ENCODE measurements around the gene CNTN5.

The CNTN5 gene

DNA sequence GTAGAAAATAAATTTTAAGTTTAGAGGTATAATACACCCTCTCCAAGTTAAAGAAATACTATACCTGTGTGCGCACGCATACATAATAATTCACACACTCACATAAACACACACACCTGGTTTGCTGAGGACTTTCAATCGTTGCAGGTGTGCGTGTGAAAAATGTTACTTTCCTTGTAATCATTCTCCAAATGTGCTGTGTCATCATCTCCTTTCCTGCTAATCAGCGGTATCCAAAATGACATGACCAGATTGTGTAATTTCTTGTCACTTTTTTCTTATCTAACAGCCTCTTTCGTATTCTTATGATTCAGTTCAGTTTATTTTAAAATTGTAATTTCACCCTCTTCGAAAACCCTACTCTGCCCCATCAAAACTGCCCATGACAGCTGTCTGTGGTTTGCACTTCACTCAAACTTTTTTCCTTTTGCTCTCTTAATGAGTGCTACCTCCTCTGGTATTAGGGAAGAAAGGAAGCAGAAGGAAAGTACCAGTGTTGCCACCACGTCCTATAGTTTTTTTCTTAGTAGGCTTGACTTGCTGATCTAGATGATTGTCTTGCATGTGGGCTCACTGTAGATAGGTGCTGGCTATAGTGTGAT is 651.2 kb downstream of the CNTN5 start:
- no peak for DNase-seq (ENCODE audit: low spot score)
- in situ Hi-C loops (cut with MboI; ENCODE audit: low sequenced_read_pairs, unreplicated experiment), result no loop called here
- TF ChIP-seq, protein P1, sequence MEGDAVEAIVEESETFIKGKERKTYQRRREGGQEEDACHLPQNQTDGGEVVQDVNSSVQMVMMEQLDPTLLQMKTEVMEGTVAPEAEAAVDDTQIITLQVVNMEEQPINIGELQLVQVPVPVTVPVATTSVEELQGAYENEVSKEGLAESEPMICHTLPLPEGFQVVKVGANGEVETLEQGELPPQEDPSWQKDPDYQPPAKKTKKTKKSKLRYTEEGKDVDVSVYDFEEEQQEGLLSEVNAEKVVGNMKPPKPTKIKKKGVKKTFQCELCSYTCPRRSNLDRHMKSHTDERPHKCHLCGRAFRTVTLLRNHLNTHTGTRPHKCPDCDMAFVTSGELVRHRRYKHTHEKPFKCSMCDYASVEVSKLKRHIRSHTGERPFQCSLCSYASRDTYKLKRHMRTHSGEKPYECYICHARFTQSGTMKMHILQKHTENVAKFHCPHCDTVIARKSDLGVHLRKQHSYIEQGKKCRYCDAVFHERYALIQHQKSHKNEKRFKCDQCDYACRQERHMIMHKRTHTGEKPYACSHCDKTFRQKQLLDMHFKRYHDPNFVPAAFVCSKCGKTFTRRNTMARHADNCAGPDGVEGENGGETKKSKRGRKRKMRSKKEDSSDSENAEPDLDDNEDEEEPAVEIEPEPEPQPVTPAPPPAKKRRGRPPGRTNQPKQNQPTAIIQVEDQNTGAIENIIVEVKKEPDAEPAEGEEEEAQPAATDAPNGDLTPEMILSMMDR (IDR thresholded peaks at IDR 0.05; ENCODE audit: borderline replicate concordance, control extremely low read depth, extremely low read depth, insufficient read depth, missing control alignments), result no peak

DNA sequence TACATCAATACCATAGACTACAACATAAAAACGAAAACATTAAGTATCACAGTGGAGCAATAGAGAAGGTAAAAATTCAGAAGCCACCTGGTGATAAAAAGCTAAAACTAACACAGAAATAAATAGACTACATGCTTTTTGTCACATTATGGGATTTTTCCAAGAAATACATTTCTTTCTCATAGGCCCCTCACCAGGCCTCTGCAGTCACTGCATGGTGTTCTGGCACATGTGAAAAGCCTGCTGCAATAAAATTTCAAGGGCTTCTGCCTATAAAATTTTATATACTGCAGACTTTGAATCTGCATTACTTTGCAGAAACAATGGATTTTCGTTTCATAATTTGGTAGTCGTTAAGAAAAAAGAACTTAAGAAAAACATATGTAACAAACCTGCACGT is 655.5 kb downstream of the CNTN5 start:
- TF ChIP-seq, protein P1 (IDR thresholded peaks at IDR 0.05; ENCODE audit: borderline replicate concordance, control extremely low read depth, extremely low read depth, insufficient read depth, missing control alignments), result no peak
- in situ Hi-C loops (cut with MboI; ENCODE audit: low sequenced_read_pairs, unreplicated experiment), result no loop called here
- no peak for DNase-seq (ENCODE audit: low spot score)

DNA sequence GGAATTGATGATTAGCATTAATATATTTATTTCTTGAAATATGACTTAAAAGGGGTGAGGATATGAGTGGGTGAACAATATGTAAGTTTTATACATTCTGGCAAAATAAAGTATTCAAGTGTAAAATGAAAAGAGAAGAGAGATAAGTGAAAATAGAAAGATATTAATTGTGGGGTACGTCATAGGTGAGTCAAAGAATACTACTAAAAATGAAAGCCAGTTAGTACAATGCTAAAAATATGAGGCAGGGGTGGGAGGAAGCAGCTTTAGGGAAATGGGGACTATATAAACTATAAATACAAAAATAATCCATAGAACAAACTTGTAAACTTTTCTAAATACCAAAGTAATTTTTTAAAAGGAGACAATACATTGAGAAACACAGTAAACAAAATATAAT is 661.4 kb downstream of the CNTN5 start:
- DNase-seq (ENCODE audit: low spot score), result no peak
- in situ Hi-C loops (cut with MboI; ENCODE audit: low sequenced_read_pairs, unreplicated experiment), result no loop called here
- TF ChIP-seq, protein P1 (IDR thresholded peaks at IDR 0.05; ENCODE audit: borderline replicate concordance, control extremely low read depth, extremely low read depth, insufficient read depth, missing control alignments), result no peak

DNA sequence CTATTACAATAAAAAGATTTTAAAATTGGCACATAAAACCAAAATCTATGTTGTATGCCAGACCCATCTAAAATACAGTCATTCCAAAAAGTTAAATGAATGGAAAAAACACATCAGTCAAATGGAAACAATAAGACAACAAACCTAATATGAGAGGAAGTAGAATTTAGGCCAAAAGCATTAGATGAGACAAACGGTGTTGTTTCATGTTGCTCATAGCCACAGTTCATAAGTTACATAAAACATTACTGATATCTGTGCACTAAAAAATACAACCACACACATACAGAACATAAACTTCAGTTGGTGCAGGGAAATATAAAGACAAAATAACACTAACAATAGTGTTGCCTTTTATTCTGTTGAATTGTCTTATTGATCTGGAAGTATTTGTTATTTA is 661.9 kb downstream of the CNTN5 start:
- TF ChIP-seq, protein P1 (IDR thresholded peaks at IDR 0.05; ENCODE audit: borderline replicate concordance, control extremely low read depth, extremely low read depth, insufficient read depth, missing control alignments), result no peak
- in situ Hi-C loops (cut with MboI; ENCODE audit: low sequenced_read_pairs, unreplicated experiment), result no loop called here
- DNase-seq (ENCODE audit: low spot score), result no peak

DNA sequence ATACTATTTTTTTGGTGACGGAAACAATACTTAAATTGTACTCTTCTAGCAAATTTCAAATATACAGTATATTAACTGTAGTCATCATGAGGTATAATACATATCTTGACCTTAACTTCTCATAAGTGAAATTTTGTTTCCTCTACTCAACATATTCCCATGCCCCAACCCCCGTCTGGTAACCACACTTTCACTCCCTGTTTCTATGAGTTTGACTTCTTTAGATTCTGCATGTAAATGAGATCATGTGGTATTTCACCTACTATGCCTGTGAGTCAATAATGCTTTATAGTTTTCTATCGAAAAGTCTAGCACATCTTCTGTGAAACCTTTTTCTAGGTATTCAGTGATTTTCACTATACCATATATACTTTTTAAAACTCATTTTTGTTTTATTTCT is 663.2 kb downstream of the CNTN5 start:
- in situ Hi-C loops (cut with MboI; ENCODE audit: low sequenced_read_pairs, unreplicated experiment), result no loop called here
- TF ChIP-seq, protein P1 (IDR thresholded peaks at IDR 0.05; ENCODE audit: borderline replicate concordance, control extremely low read depth, extremely low read depth, insufficient read depth, missing control alignments), result no peak
- DNase-seq (ENCODE audit: low spot score), result no peak

DNA sequence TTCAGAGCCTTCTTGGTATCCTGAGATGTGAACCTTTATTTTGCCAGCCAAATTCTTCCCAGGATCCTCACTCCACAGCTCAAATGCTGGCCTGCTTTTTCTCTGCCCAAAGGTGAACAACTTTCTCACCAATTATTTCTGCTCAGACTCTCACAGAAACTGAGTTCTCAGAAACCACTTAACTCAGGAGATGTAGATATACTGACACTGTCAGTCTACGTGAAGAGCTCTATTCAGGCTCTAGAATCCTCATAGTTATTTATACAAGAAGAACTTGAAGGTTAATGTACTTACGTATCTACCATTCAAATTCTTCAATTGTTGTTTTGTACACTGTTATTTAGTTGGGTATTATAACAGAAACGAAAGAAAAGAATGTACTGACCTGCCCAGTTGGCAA is 666.1 kb downstream of the CNTN5 start:
- in situ Hi-C loops (cut with MboI; ENCODE audit: low sequenced_read_pairs, unreplicated experiment), result no loop called here
- no peak for DNase-seq (ENCODE audit: low spot score)
- TF ChIP-seq, protein P1 (IDR thresholded peaks at IDR 0.05; ENCODE audit: borderline replicate concordance, control extremely low read depth, extremely low read depth, insufficient read depth, missing control alignments), result no peak
